Subcutaneous abdominal adipose tissue (tissue), 5 donors: ENCODE data around the gene GPC1.

ENCODE experiments used
- H3K27ac ChIP-seq: one replicate; pipeline ENCODE4 v1.7.0; 2013; ENCODE audit warnings: low read depth, mild to moderate bottlenecking, inconsistent platforms, low read length, moderate library complexity
- H3K27me3 ChIP-seq, 5 donors: one replicate each; pipeline ENCODE4 v1.7.0; 2013; ENCODE audit warnings: low read length in 5 of 5, inconsistent platforms in 1 of 5; ENCODE audit not compliant: control insufficient read depth in 5 of 5, insufficient read depth in 4 of 5
- H3K36me3 ChIP-seq, 5 donors: one replicate each; pipeline ENCODE4 v1.7.0; 2013; ENCODE audit warnings: low read length in 5 of 5; ENCODE audit not compliant: control insufficient read depth in 5 of 5, insufficient read depth in 5 of 5
- H3K4me1 ChIP-seq, 5 donors: one replicate each; pipeline ENCODE4 v1.7.0; 2013; ENCODE audit warnings: low read length in 5 of 5, mild to moderate bottlenecking in 3 of 5, moderate library complexity in 1 of 5; ENCODE audit not compliant: control insufficient read depth in 5 of 5, insufficient read depth in 5 of 5
- H3K4me3 ChIP-seq, 5 donors: one replicate each; pipeline ENCODE4 v1.7.0; 2013; ENCODE audit warnings: low read length in 5 of 5, low read depth in 1 of 5
- H3K9ac ChIP-seq, 5 donors: one replicate each; pipeline ENCODE4 v1.7.0; 2013; ENCODE audit warnings: low read length in 5 of 5, mild to moderate bottlenecking in 4 of 5, moderate library complexity in 3 of 5
- H3K9me3 ChIP-seq, 5 donors: one replicate each; pipeline ENCODE4 v1.7.0; 2013; ENCODE audit warnings: low read length in 5 of 5; ENCODE audit not compliant: control insufficient read depth in 5 of 5
- donor health status: healthy.
- donor health status: healthy.
- donor health status: healthy.
- donor health status: healthy.
- donor health status: healthy.

Gene GPC1

DNA sequence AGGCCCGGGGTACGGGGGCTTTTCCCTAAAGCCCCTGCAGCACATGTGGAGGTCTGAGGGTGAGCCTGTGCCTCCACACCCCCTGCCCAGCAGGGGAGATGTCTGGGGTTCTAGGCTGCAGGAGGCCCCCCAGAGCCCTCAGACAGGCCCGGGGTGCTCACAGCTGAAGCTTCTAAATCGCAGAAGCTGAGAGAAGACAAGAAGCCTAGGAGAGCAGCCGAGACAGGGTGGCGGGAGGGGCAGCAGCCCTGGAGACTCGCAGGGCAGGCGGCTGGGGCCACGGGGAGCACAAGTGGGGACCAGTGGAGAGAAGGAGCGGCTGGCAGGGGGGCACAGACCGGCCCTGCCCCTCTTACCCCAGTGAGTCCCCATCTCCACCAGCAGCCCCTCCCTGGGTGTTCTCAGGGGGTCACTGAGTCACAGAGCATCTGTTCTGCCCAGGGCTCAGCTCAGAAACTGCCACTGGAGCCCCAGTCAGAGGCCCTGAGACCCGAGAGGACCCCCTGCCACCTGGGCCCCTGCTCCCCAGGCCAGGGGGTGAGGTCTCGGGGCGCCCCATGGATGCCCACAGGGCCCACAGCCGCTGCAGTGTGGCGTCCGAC lies 26.1 kb downstream of the GPC1 start:
- H3K4me1 ChIP-seq, result peaks cover 0 to 11% (median 8%) of the 10 kb centered on the region in 5 donors
- peaks cover 0 to 3% (median 0%) of the 10 kb centered on the region in 5 donors for H3K9me3 ChIP-seq
- H3K27ac ChIP-seq, result no peak overlapping the region
- H3K36me3 ChIP-seq, result peaks cover 0 to 34% (median 20%) of the 10 kb centered on the region in 5 donors
- no peak overlapping the region for H3K9ac ChIP-seq
- peaks cover 0 to 9% (median under 1%) of the 10 kb centered on the region in 5 donors for H3K27me3 ChIP-seq
- H3K4me3 ChIP-seq, result no peak overlapping the region

DNA sequence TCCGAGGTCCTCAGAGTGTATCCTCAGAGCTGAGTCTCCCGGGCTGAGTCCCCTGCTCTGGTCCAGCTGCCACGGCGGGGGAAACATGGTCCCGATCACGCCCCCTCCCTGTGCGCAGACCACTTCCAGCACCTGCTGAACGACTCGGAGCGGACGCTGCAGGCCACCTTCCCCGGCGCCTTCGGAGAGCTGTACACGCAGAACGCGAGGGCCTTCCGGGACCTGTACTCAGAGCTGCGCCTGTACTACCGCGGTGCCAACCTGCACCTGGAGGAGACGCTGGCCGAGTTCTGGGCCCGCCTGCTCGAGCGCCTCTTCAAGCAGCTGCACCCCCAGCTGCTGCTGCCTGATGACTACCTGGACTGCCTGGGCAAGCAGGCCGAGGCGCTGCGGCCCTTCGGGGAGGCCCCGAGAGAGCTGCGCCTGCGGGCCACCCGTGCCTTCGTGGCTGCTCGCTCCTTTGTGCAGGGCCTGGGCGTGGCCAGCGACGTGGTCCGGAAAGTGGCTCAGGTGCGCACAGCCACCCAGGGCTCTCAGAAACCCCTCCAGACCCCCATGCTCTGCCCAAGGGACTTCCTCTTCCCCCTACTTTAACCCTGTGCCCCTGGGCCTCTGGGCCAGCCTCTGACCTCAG lies 26.7 kb downstream of the GPC1 start:
- Histone ChIP-seq H3K9me3 (peaks cover 0 to 3% (median 0%) of the 10 kb centered on the region in 5 donors), H3K27ac (no peak overlapping the region), H3K27me3 (peaks cover 0 to 9% (median 0%) of the 10 kb centered on the region in 5 donors), H3K9ac (no peak overlapping the region), H3K4me1 (peaks cover 0 to 11% (median 8%) of the 10 kb centered on the region in 5 donors), H3K36me3 (peaks cover 0 to 34% (median 20%) of the 10 kb centered on the region in 5 donors), H3K4me3 (no peak overlapping the region)

DNA sequence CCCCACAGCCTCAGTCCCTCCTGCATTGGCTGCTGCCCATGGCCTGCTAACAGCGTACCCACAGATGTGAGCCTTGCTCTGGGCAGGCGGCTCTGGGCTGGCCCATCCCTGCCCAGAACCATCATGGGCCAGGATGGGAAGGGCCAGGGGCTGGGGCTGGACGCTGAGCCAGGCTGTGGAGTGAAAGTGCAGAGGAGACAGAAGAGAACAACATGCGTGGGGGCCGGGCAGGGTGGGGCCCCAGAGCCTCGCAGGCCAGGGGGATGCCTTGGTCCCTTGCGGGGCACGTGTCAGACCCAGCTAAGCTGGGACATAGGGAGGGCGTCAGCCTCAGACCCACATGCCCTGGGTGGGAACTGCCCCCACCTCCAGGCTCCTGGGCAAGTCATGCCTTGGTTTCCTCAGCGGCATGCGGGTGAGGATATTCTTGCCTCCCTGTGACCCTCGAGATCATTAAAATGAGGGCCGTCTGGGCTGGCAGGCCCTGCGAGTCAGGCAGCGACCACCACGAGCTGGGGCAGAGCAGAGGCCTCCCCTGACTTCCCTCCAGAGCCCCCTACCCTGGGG lies 27.3 kb downstream of the GPC1 start:
- peaks cover 0 to 11% (median 8%) of the 10 kb centered on the region in 5 donors for H3K4me1 ChIP-seq
- peaks cover 0 to 4% (median 0%) of the 10 kb centered on the region in 5 donors for H3K27me3 ChIP-seq
- H3K27ac ChIP-seq, result no peak overlapping the region
- H3K4me3 ChIP-seq, result no peak overlapping the region
- H3K9ac ChIP-seq, result no peak overlapping the region
- H3K9me3 ChIP-seq, result peaks cover 0 to 3% (median 0%) of the 10 kb centered on the region in 5 donors
- peaks cover 0 to 34% (median 20%) of the 10 kb centered on the region in 5 donors for H3K36me3 ChIP-seq

DNA sequence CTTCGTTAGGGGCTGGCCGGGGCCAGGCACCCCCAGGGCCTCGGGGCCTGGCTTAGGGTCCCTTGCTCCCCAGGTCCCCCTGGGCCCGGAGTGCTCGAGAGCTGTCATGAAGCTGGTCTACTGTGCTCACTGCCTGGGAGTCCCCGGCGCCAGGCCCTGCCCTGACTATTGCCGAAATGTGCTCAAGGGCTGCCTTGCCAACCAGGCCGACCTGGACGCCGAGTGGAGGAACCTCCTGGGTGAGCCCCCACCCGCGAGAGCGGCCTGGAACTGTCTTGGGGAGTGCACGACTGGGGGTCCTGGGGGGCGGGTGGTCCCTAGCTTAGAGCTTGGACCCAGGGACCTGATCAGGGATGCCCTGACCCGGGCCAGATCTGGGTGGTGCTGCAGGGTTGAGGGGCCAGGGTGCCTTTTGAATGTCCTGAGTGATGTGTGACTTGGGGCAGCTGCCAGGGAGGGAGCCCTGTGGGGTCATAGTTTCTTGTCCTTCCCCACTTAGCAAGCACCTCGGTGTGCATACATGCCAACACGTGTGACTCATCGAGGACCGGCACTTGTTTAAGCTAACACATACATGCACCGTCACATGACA lies 27.9 kb downstream of the GPC1 start:
- Histone ChIP-seq H3K27ac (no peak overlapping the region), H3K9me3 (peaks cover 0 to 3% (median 0%) of the 10 kb centered on the region in 5 donors), H3K27me3 (no peaks in the 10 kb centered on the region), H3K4me3 (no peak overlapping the region), H3K4me1 (peaks cover 0 to 11% (median 8%) of the 10 kb centered on the region in 5 donors), H3K9ac (no peak overlapping the region), H3K36me3 (peaks cover 0 to 34% (median 20%) of the 10 kb centered on the region in 5 donors)

DNA sequence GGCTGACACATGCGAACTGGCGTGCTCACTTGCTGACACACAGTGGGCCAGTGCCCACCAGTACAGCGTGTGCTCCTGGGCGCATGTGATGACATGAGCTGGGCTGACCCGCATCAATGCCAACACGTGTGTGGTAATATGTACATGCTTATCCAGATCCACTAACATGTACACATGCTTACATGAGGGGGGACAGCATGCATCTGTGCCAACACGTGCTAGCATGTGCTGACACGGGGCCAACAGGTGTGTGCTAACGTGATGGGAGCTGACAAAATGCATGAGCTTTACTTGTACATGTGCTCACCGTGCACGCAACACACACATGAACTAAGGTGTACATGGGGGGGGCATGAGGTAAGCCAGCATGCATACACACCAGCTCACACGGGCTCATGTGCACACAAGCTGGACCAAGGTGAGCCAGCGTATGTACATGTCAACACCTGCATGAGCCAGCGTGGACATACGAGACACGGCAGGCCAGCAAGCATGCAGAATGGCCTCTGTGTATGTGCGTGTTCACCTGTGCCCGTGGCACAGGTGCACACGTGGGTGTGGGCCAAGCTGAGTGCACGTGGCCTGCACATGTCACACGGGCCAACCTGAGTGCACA lies 28.5 kb downstream of the GPC1 start:
- no peak overlapping the region for H3K9ac ChIP-seq
- H3K27me3 ChIP-seq, result no peaks in the 10 kb centered on the region
- peaks cover 0 to 10% (median 6%) of the 10 kb centered on the region in 5 donors for H3K4me1 ChIP-seq
- H3K36me3 ChIP-seq, result peaks cover 0 to 34% (median 20%) of the 10 kb centered on the region in 5 donors
- H3K27ac ChIP-seq, result no peak overlapping the region
- no peak overlapping the region for H3K4me3 ChIP-seq
- H3K9me3 ChIP-seq, result peaks cover 0 to 3% (median 0%) of the 10 kb centered on the region in 5 donors

DNA sequence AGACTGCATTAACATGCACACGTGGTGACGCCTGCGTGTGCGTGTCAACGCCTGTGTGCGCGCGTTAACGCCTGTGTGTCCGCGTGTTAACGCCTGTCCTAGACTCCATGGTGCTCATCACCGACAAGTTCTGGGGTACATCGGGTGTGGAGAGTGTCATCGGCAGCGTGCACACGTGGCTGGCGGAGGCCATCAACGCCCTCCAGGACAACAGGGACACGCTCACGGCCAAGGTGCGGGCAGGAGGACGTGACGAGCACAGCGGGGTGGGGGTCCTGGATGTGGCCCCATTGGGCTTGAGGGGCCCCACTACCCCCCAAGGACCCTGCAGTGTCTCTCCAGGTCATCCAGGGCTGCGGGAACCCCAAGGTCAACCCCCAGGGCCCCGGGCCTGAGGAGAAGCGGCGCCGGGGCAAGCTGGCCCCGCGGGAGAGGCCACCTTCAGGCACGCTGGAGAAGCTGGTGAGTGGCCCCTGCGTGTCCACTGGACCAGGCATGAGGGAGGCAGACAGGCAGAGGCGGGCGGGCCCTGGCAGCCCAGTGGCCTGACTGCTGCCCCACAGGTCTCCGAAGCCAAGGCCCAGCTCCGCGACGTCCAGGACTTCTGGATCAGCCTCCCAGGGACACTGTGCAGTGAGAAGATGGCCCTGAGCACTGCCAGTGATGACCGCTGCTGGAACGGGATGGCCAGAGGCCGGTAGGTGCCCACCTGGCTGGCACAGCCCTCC lies 29.2 kb downstream of the GPC1 start:
- H3K27me3 ChIP-seq, result no peaks in the 10 kb centered on the region
- H3K9me3 ChIP-seq, result peaks cover 0 to 3% (median 0%) of the 10 kb centered on the region in 5 donors
- peaks cover 0 to 10% (median 0%) of the 10 kb centered on the region in 5 donors for H3K4me1 ChIP-seq
- no peak overlapping the region for H3K4me3 ChIP-seq
- H3K27ac ChIP-seq, result no peak overlapping the region
- H3K9ac ChIP-seq, result no peak overlapping the region
- H3K36me3 ChIP-seq, result peaks cover 0 to 34% (median 20%) of the 10 kb centered on the region in 5 donors

DNA sequence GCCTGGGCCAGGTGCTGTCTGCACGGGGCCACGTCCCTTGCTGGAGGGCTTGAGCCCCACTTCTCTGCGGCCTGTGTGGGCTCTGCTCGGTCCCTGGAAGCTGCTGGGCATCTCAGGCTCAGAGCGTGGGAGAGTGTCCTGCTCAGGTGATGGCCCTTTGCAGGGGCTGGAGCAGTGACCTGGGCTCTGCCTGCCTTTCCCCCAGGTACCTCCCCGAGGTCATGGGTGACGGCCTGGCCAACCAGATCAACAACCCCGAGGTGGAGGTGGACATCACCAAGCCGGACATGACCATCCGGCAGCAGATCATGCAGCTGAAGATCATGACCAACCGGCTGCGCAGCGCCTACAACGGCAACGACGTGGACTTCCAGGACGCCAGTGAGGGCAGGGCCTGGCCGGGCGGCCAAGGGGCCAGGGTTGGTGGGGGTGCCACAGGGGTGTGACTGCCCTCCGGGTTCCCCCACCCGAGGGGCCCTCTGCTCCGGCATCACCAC lies 29.9 kb downstream of the GPC1 start:
- Histone ChIP-seq H3K36me3 (peaks cover 0 to 34% (median 20%) of the 10 kb centered on the region in 5 donors), H3K27ac (no peak overlapping the region), H3K27me3 (no peaks in the 10 kb centered on the region)

DNA sequence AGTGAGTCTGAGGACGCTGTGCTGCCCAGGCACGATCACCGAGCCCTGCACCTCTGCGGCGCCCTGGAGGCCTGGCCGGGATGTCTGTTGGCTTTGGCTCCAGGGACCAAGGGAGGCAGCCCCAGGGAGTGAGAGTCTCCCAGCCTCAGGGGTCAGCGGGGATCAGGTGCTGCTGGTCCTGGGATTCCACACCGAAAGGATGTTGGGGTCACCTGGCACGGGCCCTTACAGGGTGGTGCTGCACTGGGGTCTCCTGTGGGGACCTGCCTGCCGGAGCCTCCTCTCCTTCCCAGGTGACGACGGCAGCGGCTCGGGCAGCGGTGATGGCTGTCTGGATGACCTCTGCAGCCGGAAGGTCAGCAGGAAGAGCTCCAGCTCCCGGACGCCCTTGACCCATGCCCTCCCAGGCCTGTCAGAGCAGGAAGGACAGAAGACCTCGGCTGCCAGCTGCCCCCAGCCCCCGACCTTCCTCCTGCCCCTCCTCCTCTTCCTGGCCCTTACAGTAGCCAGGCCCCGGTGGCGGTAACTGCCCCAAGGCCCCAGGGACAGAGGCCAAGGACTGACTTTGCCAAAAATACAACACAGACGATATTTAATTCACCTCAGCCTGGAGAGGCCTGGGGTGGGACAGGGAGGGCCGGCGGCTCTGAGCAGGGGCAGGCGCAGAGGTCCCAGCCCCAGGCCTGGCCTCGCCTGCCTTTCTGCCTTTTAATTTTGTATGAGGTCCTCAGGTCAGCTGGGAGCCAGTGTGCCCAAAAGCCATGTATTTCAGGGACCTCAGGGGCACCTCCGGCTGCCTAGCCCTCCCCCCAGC lies 30.5 kb downstream of the GPC1 start:
- Histone ChIP-seq H3K27me3 (no peaks in the 10 kb centered on the region), H3K9ac (no peak overlapping the region), H3K4me3 (no peak overlapping the region), H3K9me3 (peaks cover 0 to 3% (median 0%) of the 10 kb centered on the region in 5 donors), H3K27ac (no peak overlapping the region), H3K4me1 (peaks cover 0 to 10% (median 0%) of the 10 kb centered on the region in 5 donors), H3K36me3 (peaks cover 0 to 34% (median 20%) of the 10 kb centered on the region in 5 donors)

More for the DNA sequence above, 29.9 kb downstream of the GPC1 start:
- H3K4me1 ChIP-seq, result peaks cover 0 to 10% (median 0%) of the 10 kb centered on the region in 5 donors
- H3K4me3 ChIP-seq, result no peak overlapping the region
- H3K9ac ChIP-seq, result no peak overlapping the region
- peaks cover 0 to 3% (median 0%) of the 10 kb centered on the region in 5 donors for H3K9me3 ChIP-seq
